Activated CD8-positive, alpha-beta memory T cell treated with anti-CD3 and anti-CD28 coated beads for 1 hour (primary cell): ENCODE data around the gene DDX54.
"Not testable (repeated sequence)": the region's sequence is repeated elsewhere in the genome, so short reads cannot be mapped to it uniquely, and the experiment has no call there.

ENCODE experiments used
- DNase-seq, 2 donors: peaks; one replicate each; pipeline ENCODE4 v3.0.0-alpha.2; 2020; ENCODE audit warnings: low read depth in 1 of 2; ENCODE audit errors: extremely low read depth in 1 of 2

The DDX54 gene

DNA sequence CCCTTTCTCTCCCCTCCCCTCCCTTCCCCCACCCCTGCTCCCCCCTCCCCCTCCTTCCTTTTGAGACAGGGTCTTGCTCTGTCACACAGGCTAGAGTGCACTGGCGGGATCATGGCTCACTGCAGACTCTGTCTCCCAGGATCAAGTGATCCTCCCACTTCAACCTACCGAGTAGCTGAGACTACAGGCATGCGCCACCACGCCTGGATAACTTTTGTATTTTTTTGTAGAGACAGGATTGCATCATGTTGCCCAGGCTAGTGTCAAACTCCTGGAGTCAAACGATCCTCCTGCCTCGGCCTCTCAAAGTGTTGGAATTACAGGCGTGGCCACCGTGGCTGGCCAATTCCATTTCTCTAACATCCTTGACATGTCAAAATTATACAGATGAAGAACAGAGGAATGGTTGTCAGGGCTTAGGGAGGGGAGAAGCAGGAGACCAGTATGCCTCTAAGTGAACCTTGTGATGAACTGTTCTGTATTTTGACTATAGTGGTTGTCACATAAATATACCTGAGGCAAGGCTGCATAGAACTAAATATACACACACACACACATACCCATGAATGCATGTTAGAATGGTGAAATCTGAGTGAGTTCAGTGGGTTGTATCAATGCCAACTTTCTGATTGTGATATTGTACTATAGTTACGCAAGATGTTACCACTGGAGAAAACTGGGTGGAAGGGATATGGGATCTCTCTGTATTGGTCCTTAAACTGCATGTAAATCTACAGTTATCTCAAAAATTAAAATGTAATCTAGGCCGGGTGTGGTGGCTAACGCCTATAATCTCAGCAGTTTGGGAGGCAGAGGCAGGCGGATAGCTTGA, 39.3 kb downstream of the DDX54 start:
- no peak for DNase-seq

DNA sequence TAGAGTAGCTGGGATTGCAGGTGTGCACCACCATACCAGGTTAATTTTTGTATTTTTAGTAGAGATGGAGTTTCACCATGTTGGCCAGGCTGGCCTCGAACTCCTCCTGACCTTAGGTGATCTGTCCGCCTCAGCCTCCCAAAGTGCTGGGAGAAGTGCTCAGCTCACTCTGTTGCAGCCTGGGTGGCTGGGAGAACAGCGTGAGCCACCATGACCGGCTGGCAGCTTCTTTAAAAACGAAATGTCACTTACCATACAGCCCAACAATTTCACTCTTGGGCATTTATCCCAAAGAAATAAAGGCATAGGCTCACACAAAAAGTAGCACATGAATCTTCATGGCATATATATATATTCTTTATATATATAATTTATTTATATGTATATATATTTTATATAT, 40.5 kb downstream of the DDX54 start:
- DNase-seq, result no peak

- DNase-seq, result no peak
Measured at GRCh38 chr12:113143959-113144358, 41.3 kb downstream of the DDX54 start.

GRCh38 chr12:113142886-113143332, 42.4 kb downstream of the DDX54 start:
- no peak for DNase-seq

GRCh38 chr12:113142173-113142885, 42.9 kb downstream of the DDX54 start:
- DNase-seq, result no peak

GRCh38 chr12:113141716-113142115, 43.6 kb downstream of the DDX54 start:
- not testable (repeated sequence) for DNase-seq

GRCh38 chr12:113140706-113141105, 44.6 kb downstream of the DDX54 start:
- DNase-seq, result no peak

GRCh38 chr12:113138826-113139225, 46.5 kb downstream of the DDX54 start:
- DNase-seq, result no peak

DNA sequence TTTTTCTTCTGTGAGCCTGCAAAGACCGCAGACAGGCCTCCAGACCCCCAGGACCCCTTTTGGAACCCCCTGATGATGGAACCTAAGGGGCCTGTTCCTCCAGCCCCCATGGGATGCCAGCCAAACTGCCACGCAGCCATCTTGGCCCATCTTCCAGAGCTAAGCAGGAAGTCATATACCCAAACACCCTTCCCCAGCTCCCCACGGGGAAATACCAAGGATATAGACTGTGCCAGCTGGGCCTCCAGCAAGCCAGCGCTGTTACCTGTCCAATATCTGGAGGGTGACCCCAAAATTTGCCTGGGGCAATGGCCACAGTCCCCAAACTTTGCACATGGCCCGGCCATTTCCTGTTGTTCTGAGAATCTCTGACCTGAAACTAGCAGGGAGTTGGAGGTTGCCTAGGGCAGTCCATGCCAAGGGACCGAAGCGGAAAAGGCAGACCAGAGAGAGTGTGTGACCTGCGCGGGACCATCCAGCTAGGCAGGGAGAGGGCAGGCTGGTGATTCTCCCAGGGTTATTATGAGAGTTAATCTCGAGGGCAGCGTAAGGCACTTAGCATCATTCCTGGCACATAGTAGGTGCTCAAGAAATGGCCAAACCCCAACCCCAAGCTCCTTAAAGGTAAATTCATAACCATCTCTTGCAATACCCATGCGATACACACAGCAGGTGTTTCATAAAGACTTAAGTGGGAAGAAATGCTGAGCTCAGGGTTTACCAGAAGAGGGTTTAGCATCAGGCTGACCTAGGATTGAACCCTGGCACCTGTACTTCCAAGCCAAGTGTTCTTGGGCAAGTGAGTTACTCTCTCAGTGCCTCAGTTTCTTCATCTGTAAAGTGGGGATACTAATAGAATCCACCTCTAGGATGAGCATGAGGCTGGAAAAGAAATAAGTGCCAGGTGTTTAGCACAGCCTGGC, 47.2 kb downstream of the DDX54 start:
- no peak for DNase-seq

- no peak for DNase-seq
Measured at GRCh38 chr12:113136990-113137511, 48.2 kb downstream of the DDX54 start.

DNA sequence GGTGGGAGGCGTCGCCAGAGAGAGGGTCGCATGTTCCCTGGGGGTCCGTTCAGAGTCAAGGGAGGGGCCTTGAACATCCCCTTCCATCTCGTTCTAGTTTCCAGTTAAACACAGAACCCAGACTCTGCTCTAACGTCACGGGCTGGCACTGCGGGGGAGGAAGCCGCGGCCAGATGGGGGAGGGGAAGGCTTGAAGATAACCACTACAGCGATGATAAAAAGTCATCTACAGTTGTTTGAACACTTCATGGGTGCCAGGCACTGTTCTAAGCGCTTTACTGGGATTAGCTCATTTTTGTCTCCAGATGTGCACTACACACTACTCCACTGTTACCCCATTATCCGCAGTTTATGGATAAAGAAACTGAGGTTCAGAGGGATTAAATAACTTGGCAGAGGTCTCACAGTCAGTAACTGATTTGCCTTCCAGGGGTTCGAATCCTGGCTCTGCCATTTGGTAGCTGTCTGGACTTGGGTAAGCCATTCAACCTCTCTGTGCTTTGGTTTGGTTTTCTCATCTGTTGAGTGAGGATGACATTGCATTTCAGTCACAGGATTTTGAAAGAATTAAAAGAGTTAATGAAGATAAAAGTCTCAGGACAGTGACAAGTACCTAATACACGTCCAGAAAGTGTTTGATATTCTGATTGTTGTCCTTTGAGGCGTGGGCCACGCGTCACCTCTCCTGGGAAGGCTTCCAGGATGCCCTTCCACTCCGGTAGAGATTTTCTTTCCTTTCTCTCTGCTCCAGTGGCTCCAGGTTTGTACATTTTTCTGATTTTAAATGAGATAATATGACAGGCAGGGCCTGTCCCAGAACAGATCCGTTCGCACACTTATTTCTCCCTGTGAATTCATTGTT, 48.9 kb downstream of the DDX54 start:
- DNase-seq, result peak in 1 of 2 donors; percentile 18

GRCh38 chr12:113135178-113136127, 49.8 kb downstream of the DDX54 start, which contains the start of gene RASAL1:
Gene RASAL1 (minus strand): TSS chr12:113135761. CDS start chr12:113135462, 299 bp downstream.
- DNase-seq, result peak; percentile 50 to 51

DNA sequence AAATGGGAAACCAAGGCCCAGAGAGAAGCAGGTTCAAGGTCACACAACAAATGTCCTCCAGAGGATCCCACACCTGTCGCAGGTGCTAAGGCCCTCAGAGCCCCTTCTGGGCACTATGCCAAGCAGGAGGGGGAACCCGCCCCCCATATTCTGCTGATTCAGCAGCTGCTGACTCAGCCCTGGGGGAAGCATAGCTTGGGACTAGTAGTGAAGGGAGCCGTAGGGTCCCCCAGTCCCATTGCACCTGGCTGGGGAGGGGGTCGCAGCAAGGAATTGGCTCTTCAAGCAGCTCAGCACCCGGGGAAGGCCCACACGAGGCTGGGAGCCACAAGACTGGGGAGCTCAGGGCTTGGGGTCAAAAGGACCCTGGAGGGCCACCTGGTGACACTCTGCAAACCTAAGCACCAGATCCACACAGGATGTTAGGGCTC, 50.7 kb downstream of the DDX54 start:
- DNase-seq, result no peak

GRCh38 chr12:113134071-113134470, 51.2 kb downstream of the DDX54 start:
- DNase-seq, result no peak

DNA sequence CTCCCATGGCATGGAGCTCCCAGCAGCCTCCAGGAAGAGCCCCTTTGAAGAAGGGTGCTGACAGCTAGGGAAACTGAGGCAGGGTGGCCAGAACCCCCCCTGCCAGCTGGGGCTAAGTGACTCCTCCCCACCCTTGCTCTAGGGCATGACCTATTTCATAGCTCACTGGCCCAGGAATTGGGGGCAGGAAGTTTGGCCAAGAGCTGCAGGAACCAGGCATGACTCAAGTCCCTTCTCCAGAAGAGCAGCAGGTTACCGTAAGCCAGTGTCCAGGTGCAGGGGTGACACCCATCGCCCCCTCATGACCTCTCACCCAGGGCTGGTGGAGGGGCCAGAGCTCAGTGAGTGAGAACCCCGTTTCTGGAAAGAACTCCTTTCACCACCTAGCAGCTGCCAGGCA, 51.6 kb downstream of the DDX54 start:
- no peak for DNase-seq

- no peak for DNase-seq
Measured at GRCh38 chr12:113133036-113133435, 52.2 kb downstream of the DDX54 start.

GRCh38 chr12:113131556-113131955, 53.7 kb downstream of the DDX54 start:
- DNase-seq, result no peak

- no peak for DNase-seq
Measured at GRCh38 chr12:113130457-113131135, 54.7 kb downstream of the DDX54 start.
